Adrenal gland (tissue), 5 donors: ENCODE results near the gene ADAMTS18.

Experiments
- CTCF ChIP-seq, 6 experiments: fragments of 450-650 bp in 4 of 6; fragments of 200-600 bp in 2 of 6; sonication (generic) in 1 of 6; IDR thresholded peaks; 1 replicate in 5 of 6; 2 replicates in 1 of 6; pipeline versions ENCODE4 v1.5.1 to v1.8.0; 2016 to 2021; ENCODE audit warnings: antibody characterized with exemption in 6 of 6, mild to moderate bottlenecking in 2 of 6, moderate library complexity in 1 of 6
- POLR2A ChIP-seq, 2 donors: fragments of 450-650 bp; IDR thresholded peaks; one replicate each; pipeline ENCODE4 v1.6.1; 2017; ENCODE audit warnings: antibody characterized with exemption in 2 of 2, mild to moderate bottlenecking in 2 of 2, moderate library complexity in 1 of 2
- donor health status: DM: no; HTN: no; CAD: no.

DNA sequence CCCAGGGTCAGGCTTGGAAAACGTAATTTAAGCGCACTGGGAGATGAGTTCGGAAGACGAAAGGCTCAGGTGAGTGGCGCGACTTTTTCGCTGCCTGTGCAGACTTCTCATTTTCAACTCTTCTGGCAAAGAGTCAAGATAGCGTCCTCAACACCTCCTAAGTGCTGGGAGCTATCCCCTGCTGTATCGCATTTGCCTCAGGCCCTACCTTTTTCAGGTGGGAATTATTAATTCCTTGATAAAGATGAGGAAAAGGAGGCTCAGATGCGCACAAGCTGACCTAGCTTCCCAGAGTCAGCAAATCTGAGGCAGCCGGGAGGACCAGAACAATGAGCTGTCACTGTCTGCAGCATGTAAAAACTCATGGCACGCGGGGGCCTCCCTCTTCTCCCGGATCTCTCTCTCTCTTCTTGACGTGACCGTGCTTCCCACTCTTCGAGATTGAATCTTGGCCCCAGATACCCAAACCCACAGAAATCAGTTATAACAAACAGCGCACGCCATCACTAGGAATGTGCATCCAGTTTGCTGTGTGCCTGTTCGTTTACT, 512 bp upstream of the ADAMTS18 start:
- TF ChIP-seq CTCF (IDR thresholded peaks at IDR 0.05) (no peak), POLR2A (IDR thresholded peaks at IDR 0.05) (no peak)
